Large intestine (tissue), 3 donors: Measurements from ENCODE around the gene TMEM109. TPM values are rescaled to one million over a fixed set of nuclear protein-coding genes. Genes with fewer than 3 reads are reported as not detected.

Source experiments
- DNase-seq, 2 donors: peaks; one replicate each; pipeline versions ENCODE4 v3.0.0 to v3.0.0-alpha.2; 2013
- H3K27ac ChIP-seq: one replicate; pipeline ENCODE4 v1.5.1; 2013; ENCODE audit warnings: low read length
- H3K27me3 ChIP-seq: 2 replicates; pipeline ENCODE4 v1.6.1; 2013; ENCODE audit warnings: low read length; ENCODE audit not compliant: control insufficient read depth, insufficient read depth
- H3K36me3 ChIP-seq: 2 replicates; pipeline ENCODE4 v1.6.1; 2013; ENCODE audit warnings: low read length; ENCODE audit not compliant: control insufficient read depth, insufficient read depth
- H3K4me1 ChIP-seq: one replicate; pipeline ENCODE4 v1.6.1; 2013; ENCODE audit warnings: low read length; ENCODE audit not compliant: control insufficient read depth, insufficient read depth
- H3K4me3 ChIP-seq: one replicate; pipeline ENCODE4 v1.5.1; 2013; ENCODE audit warnings: low read length
- H3K9me3 ChIP-seq: one replicate; pipeline ENCODE4 v1.6.1; 2013; ENCODE audit warnings: mild to moderate bottlenecking, low read depth, low read length, moderate library complexity; ENCODE audit not compliant: control insufficient read depth
- WGBS: methylation state at CpG from one replicate; pipeline ENCODE4 v1.1.5; 2013; ENCODE audit warnings: low lambda C conversion rate; ENCODE audit not compliant: insufficient coverage; 5-methylcytosine and 5-hydroxymethylcytosine counted together
- polyA plus RNA-seq: library from polyadenylated mRNA; unstranded; fragments of 120-200 nt; gene quantifications from one replicate; pipeline ENCODE4 v1.2.1, GENCODE V29; 2013

Gene TMEM109
- polyA plus RNA-seq, 1 donor = 42.2 TPM

GRCh38 chr11:60951606-60951903, 37.6 kb downstream of the TMEM109 start:
- H3K36me3 ChIP-seq = no peaks in the 10 kb centered on the region
- WGBS = 18% methylated on average over 4 of the region's 8 CpGs
- H3K27ac ChIP-seq = peak overlapping the region; percentile 52
- H3K4me1 ChIP-seq = peaks cover 7% of the 10 kb centered on the region
- H3K9me3 ChIP-seq = no peaks in the 10 kb centered on the region
- H3K4me3 ChIP-seq = peak overlapping the region; percentile 45
- DNase-seq = no peak
- peaks cover 28% of the 10 kb centered on the region for H3K27me3 ChIP-seq

- Histone ChIP-seq H3K4me3 (peak within 1 kb of the TSS; percentile 45), H3K9me3 (no peaks in the 10 kb centered on the region), H3K36me3 (no peaks in the 10 kb centered on the region), H3K27me3 (peaks cover 28% of the 10 kb centered on the region), H3K27ac (peak within 1 kb of the TSS; percentile 52), H3K4me1 (peaks cover 7% of the 10 kb centered on the region)
- DNase-seq = peak in 1 of 2 donors; percentile 63
- 17% methylated on average over 3 of the region's 23 CpGs for WGBS
Measured at GRCh38 chr11:60951904-60952741, 38.2 kb downstream of the TMEM109 start, which contains the start of gene SLC15A3. TSS of gene SLC15A3 (minus strand) at chr11:60952176. CDS start at chr11:60951551, 625 bp downstream.

- peak overlapping the region; percentile 52 for H3K27ac ChIP-seq
- no peaks in the 10 kb centered on the region for H3K36me3 ChIP-seq
- H3K4me1 ChIP-seq = peaks cover 7% of the 10 kb centered on the region
- peak overlapping the region; percentile 45 for H3K4me3 ChIP-seq
- WGBS = 67% methylated on average over 1 of the region's 3 CpGs
- H3K27me3 ChIP-seq = peaks cover 28% of the 10 kb centered on the region
- no peak for DNase-seq
- H3K9me3 ChIP-seq = no peaks in the 10 kb centered on the region
Measured at GRCh38 chr11:60952742-60953170, 38.8 kb downstream of the TMEM109 start.

- Histone ChIP-seq H3K27ac (no peak overlapping the region), H3K27me3 (peaks cover 28% of the 10 kb centered on the region), H3K9me3 (no peaks in the 10 kb centered on the region), H3K4me1 (peaks cover 7% of the 10 kb centered on the region), H3K4me3 (no peak overlapping the region), H3K36me3 (no peaks in the 10 kb centered on the region)
- DNase-seq = no peak
- WGBS = no CpG with 5 or more reads among the region's 6 CpGs
Measured at GRCh38 chr11:60953781-60954180, 39.8 kb downstream of the TMEM109 start.

GRCh38 chr11:60954421-60954820, 40.5 kb downstream of the TMEM109 start:
- H3K4me3 ChIP-seq = no peak overlapping the region
- H3K27ac ChIP-seq = no peak overlapping the region
- DNase-seq = no peak

GRCh38 chr11:60955571-60955970, 41.6 kb downstream of the TMEM109 start:
- DNase-seq = no peak

More at GRCh38 chr11:60954421-60954820, 40.5 kb downstream of the TMEM109 start:
- no peaks in the 10 kb centered on the region for H3K9me3 ChIP-seq
- peaks cover 7% of the 10 kb centered on the region for H3K4me1 ChIP-seq
- WGBS = no CpG with 5 or more reads among the region's 5 CpGs
- peaks cover 28% of the 10 kb centered on the region for H3K27me3 ChIP-seq
- H3K36me3 ChIP-seq = no peaks in the 10 kb centered on the region

GRCh38 chr11:60957188-60957587, 43.2 kb downstream of the TMEM109 start:
- Histone ChIP-seq H3K4me3 (no peak overlapping the region), H3K9me3 (no peaks in the 10 kb centered on the region), H3K27me3 (peaks cover 11% of the 10 kb centered on the region), H3K4me1 (peaks cover under 1% of the 10 kb centered on the region), H3K36me3 (no peaks in the 10 kb centered on the region), H3K27ac (no peak overlapping the region)
- WGBS = 86% methylated on average over 2 of the region's 4 CpGs
- DNase-seq = no peak

More at GRCh38 chr11:60955571-60955970, 41.6 kb downstream of the TMEM109 start:
- Histone ChIP-seq H3K9me3 (no peaks in the 10 kb centered on the region), H3K27me3 (peaks cover 20% of the 10 kb centered on the region), H3K27ac (no peak overlapping the region), H3K36me3 (no peaks in the 10 kb centered on the region), H3K4me1 (peaks cover 7% of the 10 kb centered on the region), H3K4me3 (no peak overlapping the region)
- no CpG with 5 or more reads among the region's 5 CpGs for WGBS

- Histone ChIP-seq H3K4me1 (no peaks in the 10 kb centered on the region), H3K27me3 (peaks cover 5% of the 10 kb centered on the region), H3K4me3 (no peak overlapping the region), H3K27ac (no peak overlapping the region), H3K9me3 (no peaks in the 10 kb centered on the region), H3K36me3 (no peaks in the 10 kb centered on the region)
- DNase-seq = no peak
- WGBS = no CpG with 5 or more reads among the region's 6 CpGs
Measured at GRCh38 chr11:60959431-60959830, 45.5 kb downstream of the TMEM109 start.

GRCh38 chr11:60960405-60960804, 46.4 kb downstream of the TMEM109 start:
- Histone ChIP-seq H3K27me3 (peaks cover 5% of the 10 kb centered on the region), H3K9me3 (no peaks in the 10 kb centered on the region)
- WGBS = no CpG with 5 or more reads among the region's 7 CpGs

GRCh38 chr11:60964801-60965200, 50.8 kb downstream of the TMEM109 start:
- WGBS = no CpG with 5 or more reads among the region's 6 CpGs

More at GRCh38 chr11:60960405-60960804, 46.4 kb downstream of the TMEM109 start:
- no peaks in the 10 kb centered on the region for H3K36me3 ChIP-seq
- H3K27ac ChIP-seq = no peak overlapping the region
- H3K4me3 ChIP-seq = no peak overlapping the region
- no peaks in the 10 kb centered on the region for H3K4me1 ChIP-seq
- DNase-seq = no peak

More at GRCh38 chr11:60964801-60965200, 50.8 kb downstream of the TMEM109 start:
- no peak for DNase-seq
- Histone ChIP-seq H3K27ac (no peak overlapping the region), H3K4me1 (no peaks in the 10 kb centered on the region), H3K4me3 (no peak overlapping the region), H3K9me3 (no peaks in the 10 kb centered on the region), H3K27me3 (peaks cover 4% of the 10 kb centered on the region), H3K36me3 (no peaks in the 10 kb centered on the region)
